Activated CD8-positive, alpha-beta T cell treated with anti-CD3 and anti-CD28 coated beads for 36 hours (primary cell): ENCODE measurements around the gene TUBA4B. TPM values are rescaled to one million over a fixed set of nuclear protein-coding genes. Genes with fewer than 3 reads are reported as not detected.

Experiments used
- ATAC-seq: fragments of 200-7000 bp; cut with Tn5 transposase; one replicate; pipeline ENCODE4 v1.10.0; 2021; ENCODE audit warnings: mild to moderate bottlenecking, moderate library complexity
- CTCF ChIA-PET: fragments of 350-600 bp; sonication (Branson Sonifier 250); formaldehyde crosslinking; loops from one replicate; lab custom pipeline; 2021; ENCODE audit warnings: antibody characterized with exemption; lab: Charles Lee
- POLR2A ChIA-PET: fragments of 350-600 bp; sonication (Branson Sonifier 250); formaldehyde crosslinking; loops from one replicate; lab custom pipeline; 2021; ENCODE audit warnings: antibody characterized with exemption; lab: Charles Lee
- DNase-seq: peaks from one replicate; pipeline ENCODE4 v3.0.0-alpha.2; 2020
- H3K27ac Mint-ChIP-seq: one replicate; pipeline ENCODE4 v1.8.0; 2021; ENCODE audit warnings: mild to moderate bottlenecking, mixed read lengths
- H3K27me3 Mint-ChIP-seq: one replicate; pipeline ENCODE4 v1.8.0; 2021; ENCODE audit warnings: mixed read lengths
- H3K36me3 Mint-ChIP-seq: one replicate; pipeline ENCODE4 v1.8.0; 2021; ENCODE audit warnings: low read depth, mixed read lengths
- H3K4me1 Mint-ChIP-seq: one replicate; pipeline ENCODE4 v1.8.0; 2021; ENCODE audit warnings: low read depth, mixed read lengths
- H3K4me3 Mint-ChIP-seq: one replicate; pipeline ENCODE4 v1.8.0; 2021; ENCODE audit warnings: mild to moderate bottlenecking, moderate library complexity, mixed read lengths
- H3K9me3 Mint-ChIP-seq: one replicate; pipeline ENCODE4 v1.8.0; 2021; ENCODE audit warnings: mixed read lengths
- intact Hi-C: fragments of 100-400 bp; cut with micrococcal nuclease; formaldehyde crosslinking; loops from one replicate; pipeline ENCODE4 v1.10.0; 2022
- total RNA-seq, 2 experiments: library from RNA; stranded (reverse); gene quantifications; one replicate each; pipeline ENCODE4 v1.2.3, GENCODE V29; 2021
- TF ChIP-seq, protein P1 (sequence below): fragments of 200-600 bp; IDR thresholded peaks from one replicate; pipeline ENCODE4 v1.8.0; 2022; ENCODE audit warnings: antibody characterized with exemption, mild to moderate bottlenecking

The TUBA4B gene
- total RNA-seq, 2 experiments from 2014 or later, result not detected

DNA sequence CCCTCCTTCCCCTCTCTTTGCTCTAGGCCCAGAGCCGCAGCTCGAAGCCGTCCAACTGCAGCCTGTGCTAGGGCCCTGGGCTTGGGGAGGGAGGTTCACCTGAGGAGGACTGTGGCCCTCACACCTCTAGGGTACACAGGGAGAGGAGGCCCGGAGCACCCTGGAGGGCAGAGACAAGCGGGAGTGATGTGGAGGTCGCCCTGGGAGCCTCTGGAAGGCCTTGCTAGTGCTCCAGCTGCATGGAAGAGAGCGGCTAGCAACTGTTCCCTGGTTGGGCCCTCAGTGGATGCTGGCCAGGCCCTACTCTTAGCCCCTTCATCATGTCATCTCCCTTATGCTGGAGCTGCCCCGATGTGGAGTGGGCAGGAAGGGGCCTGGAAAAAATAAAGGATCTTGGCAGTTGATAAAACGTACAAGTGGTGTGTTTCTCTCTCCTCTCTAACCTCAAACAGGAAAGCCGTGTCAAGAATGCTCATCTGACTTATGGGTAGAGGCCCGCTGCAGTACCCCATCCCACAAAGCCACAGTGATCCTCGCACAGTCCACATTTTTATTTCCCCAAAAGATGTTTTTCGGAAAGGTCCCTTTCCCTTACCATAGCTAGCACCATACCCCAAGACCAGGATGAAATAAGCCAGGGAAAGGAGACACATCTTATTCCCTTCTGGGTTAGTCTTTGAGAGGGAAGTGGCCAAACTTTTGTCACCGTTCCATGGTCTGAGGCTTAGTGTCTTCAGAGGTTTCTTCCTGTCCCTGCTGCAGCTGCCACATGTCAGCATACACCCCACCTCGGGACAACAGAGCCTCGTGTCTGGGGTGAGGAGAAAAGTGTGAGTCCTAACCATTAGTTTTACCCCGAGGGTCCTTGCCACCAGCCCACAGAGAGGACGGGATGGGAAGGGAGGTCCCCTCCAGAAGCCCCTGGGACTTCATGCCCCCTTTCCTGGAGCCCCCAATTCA, 43.5 kb upstream of the TUBA4B start:
- TF ChIP-seq, protein P1, sequence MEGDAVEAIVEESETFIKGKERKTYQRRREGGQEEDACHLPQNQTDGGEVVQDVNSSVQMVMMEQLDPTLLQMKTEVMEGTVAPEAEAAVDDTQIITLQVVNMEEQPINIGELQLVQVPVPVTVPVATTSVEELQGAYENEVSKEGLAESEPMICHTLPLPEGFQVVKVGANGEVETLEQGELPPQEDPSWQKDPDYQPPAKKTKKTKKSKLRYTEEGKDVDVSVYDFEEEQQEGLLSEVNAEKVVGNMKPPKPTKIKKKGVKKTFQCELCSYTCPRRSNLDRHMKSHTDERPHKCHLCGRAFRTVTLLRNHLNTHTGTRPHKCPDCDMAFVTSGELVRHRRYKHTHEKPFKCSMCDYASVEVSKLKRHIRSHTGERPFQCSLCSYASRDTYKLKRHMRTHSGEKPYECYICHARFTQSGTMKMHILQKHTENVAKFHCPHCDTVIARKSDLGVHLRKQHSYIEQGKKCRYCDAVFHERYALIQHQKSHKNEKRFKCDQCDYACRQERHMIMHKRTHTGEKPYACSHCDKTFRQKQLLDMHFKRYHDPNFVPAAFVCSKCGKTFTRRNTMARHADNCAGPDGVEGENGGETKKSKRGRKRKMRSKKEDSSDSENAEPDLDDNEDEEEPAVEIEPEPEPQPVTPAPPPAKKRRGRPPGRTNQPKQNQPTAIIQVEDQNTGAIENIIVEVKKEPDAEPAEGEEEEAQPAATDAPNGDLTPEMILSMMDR, result no peak
- Mint-ChIP-seq H3K27ac (peak overlapping the region; percentile 70), H3K4me1 (peaks cover 44% of the 10 kb centered on the region), H3K36me3 (peaks cover 44% of the 10 kb centered on the region), H3K27me3 (no peaks in the 10 kb centered on the region), H3K4me3 (no peak overlapping the region), H3K9me3 (peaks cover 2% of the 10 kb centered on the region)
- intact Hi-C loops, result loop anchor here (5.0 kb wide), 2 partner anchors 37 to 47 kb away; partner anchors contain the start of genes NHEJ1 and SLC23A3
- POLR2A ChIA-PET, result interaction anchor here (0.8 to 4.1 kb wide), 9 partner anchors 8 to 50 kb away, joined by 3 to 31 read pairs (median 4); partner anchors contain the start of genes ABCB6, NHEJ1 and TUBA4B
- no peak for DNase-seq
- CTCF ChIA-PET, result interaction anchor here (1.4 to 6.7 kb wide), 7 partner anchors 29 to 151 kb away, joined by 3 to 49 read pairs (median 5); partner anchors contain the start of genes CNPPD1, GLB1L, NHEJ1 and SLC23A3
- no peak for ATAC-seq

DNA sequence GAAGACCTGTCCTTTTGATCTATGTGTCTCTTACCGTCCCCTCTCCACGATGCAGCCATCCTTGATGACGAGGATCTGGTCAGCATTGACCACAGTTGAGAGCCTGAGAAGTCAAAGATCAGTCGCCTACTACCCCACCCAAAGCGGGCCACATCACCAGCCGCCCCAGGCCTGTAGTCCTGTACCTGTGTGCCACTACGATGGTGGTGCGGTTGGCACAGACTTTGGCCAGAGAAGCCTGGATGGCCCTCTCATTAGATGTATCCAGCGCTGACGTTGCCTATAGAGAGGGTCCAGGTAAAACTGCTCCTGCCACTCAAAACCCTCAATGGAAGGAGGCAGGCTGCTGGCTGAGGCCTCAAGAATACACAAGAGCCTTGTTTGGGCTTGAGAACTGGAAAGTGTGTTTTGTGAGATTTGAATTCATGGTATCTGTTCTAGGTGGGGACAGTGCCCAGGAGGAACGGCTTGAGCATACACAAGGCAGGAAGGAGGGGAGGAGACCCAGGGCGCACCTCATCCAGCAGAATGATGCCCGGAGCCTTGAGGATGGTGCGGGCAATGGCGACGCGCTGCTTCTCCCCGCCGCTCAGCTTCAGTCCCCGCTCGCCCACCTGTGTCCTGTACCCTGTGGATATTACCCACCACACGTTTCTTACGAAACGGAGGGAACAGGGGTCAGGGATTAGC, 42.7 kb upstream of the TUBA4B start:
- Mint-ChIP-seq H3K27ac (peak overlapping the region; percentile 70), H3K36me3 (peaks cover 44% of the 10 kb centered on the region), H3K4me1 (peaks cover 44% of the 10 kb centered on the region), H3K4me3 (no peak overlapping the region), H3K27me3 (no peaks in the 10 kb centered on the region), H3K9me3 (no peaks in the 10 kb centered on the region)
- intact Hi-C loops, result loop anchor here (5.0 kb wide), 1 partner anchor 48 kb away; the partner anchor contains the start of gene NHEJ1
- DNase-seq (no peak), ATAC-seq (no peak)
- ChIA-PET CTCF (interaction anchor here (0.9 to 6.7 kb wide), 4 partner anchors 13 to 85 kb away, joined by 3 to 49 read pairs (median 13); partner anchors contain the start of genes NHEJ1 and SLC23A3), POLR2A (interaction anchor here (1.3 to 2.0 kb wide), 4 partner anchors 9 to 50 kb away, joined by 4 to 9 read pairs (median 6); partner anchors contain the start of gene NHEJ1)
- TF ChIP-seq, protein P1, result no peak

DNA sequence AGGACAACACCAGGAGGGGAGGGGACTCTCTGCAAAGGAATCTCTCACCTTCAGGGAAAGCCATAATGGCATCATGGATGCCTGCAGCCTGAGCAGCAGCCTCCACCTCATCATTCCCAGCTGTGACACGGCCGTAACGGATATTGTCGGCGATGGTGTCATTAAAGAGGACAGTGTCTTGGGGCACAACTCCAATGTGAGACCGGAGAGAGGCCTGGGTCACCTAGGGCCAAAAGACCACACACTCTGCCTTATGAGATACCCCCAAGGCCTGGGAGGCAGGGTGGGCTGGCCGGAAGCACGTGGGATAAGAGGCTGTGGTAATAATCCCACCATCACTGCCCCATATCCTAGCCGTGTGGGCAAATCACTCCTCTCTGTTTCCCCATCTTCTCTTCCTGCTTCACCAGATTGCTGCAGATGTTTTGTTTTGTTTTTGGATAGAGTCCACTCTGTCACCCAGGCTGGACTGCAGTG, 42.1 kb upstream of the TUBA4B start:
- H3K4me3 Mint-ChIP-seq, result no peak overlapping the region
- no peaks in the 10 kb centered on the region for H3K9me3 Mint-ChIP-seq
- CTCF ChIA-PET, result interaction anchor here (0.6 to 6.7 kb wide), 8 partner anchors 8 to 84 kb away, joined by 3 to 49 read pairs (median 4); partner anchors contain the start of genes NHEJ1 and SLC23A3
- H3K27me3 Mint-ChIP-seq, result no peaks in the 10 kb centered on the region
- DNase-seq (no peak), ATAC-seq (no peak)
- peak overlapping the region; percentile 64 for H3K27ac Mint-ChIP-seq
- intact Hi-C loops, result loop anchor here (5.0 kb wide), 1 partner anchor 49 kb away; the partner anchor contains the start of gene NHEJ1
- POLR2A ChIA-PET, result interaction anchor here (2.0 kb wide), 1 partner anchor 39 kb away, joined by 7 read pairs; no protein-coding TSS in a partner anchor
- H3K4me1 Mint-ChIP-seq, result peaks cover 43% of the 10 kb centered on the region
- H3K36me3 Mint-ChIP-seq, result peaks cover 44% of the 10 kb centered on the region
- TF ChIP-seq, protein P1, result no peak

DNA sequence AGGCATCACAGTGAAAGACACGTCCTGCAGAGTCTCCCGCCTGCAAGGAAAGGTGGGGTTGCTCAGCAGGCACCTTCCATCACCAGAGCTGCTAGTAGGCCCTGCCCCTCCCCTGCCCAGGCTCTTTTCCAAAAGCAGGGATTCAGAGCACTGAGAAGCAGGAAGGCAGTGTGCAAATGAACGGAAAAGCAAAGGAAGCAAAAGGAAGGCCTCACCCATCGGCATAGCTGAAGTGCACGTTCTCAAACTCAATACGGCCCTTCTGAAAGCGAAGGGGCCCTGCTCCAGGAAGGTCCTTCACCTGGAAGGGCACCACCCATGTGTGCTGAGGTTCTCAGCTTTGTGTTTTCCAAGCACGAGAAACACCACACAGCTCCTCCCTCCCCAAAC, 40.0 kb upstream of the TUBA4B start:
- intact Hi-C loops, result loop anchor here (5.0 kb wide), 1 partner anchor 51 kb away; the partner anchor contains the start of gene NHEJ1
- H3K27ac Mint-ChIP-seq, result no peak overlapping the region
- no peaks in the 10 kb centered on the region for H3K27me3 Mint-ChIP-seq
- ATAC-seq, result no peak
- no peaks in the 10 kb centered on the region for H3K9me3 Mint-ChIP-seq
- ChIA-PET POLR2A (interaction anchor here (1.3 to 1.5 kb wide), 3 partner anchors 9 to 64 kb away, joined by 3 to 4 read pairs (median 3); no protein-coding TSS in a partner anchor), CTCF (interaction anchor here (3.4 to 6.7 kb wide), 3 partner anchors 40 to 82 kb away, joined by 13 to 49 read pairs (median 22); partner anchors contain the start of genes NHEJ1 and SLC23A3)
- no peak for DNase-seq
- H3K4me1 Mint-ChIP-seq, result peaks cover 46% of the 10 kb centered on the region
- peaks cover 48% of the 10 kb centered on the region for H3K36me3 Mint-ChIP-seq
- H3K4me3 Mint-ChIP-seq, result no peak overlapping the region
- TF ChIP-seq, protein P1, result no peak
